ENCODE measurements around the gene MAGEA6.
"Not testable (repeated sequence)": the region's sequence is repeated elsewhere in the genome, so short reads cannot be mapped to it uniquely, and the experiment has no call there.

The MAGEA6 gene, protein sequence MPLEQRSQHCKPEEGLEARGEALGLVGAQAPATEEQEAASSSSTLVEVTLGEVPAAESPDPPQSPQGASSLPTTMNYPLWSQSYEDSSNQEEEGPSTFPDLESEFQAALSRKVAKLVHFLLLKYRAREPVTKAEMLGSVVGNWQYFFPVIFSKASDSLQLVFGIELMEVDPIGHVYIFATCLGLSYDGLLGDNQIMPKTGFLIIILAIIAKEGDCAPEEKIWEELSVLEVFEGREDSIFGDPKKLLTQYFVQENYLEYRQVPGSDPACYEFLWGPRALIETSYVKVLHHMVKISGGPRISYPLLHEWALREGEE

DNA sequence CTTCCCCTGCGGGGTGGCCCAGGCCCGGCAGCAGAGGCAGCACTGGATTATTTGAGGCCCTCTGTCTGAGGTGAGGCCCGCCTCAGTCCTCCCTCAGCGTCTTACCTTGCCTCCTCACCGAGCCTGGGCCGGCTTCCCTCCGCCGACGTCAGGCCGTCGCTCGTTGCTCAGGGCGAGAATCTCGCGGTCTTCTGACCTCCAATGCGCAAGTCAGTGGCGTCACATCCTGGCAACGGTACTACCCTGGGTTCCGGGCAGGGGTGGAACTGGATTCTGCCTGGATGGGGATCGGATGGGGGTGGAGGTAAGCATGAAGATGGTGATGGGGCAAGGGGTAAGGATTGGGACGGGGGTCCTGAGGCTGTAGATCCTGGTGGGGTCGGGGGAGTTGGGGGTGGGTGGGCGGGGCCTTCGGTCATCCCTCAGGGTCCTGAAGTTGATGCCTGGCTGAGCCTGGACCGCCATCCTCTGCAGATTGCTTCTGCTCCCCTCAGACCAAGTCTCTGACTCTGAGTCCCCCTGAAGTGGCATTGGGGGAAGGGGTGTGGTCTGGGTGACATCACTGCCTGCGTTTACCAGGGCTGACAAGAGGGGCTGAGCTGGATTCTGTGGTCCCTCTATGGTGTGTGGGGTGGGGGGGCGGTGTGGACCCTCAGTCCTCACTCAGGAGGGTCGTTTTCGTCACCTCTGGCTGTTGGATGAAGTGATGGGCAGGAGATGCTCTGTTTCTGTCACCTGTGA lies at the start of gene MAGEA6:
Gene MAGEA6 (minus strand): TSS at position 141 of the 741 bp plus-strand sequence. CDS start 2,039 bp downstream, outside the sequence.
- DNase-seq (ENCODE audit: low read depth), result not testable (repeated sequence)

- no peak for DNase-seq (ENCODE audit: low read depth)
These were observed 49.8 kb upstream of the MAGEA6 start for GRCh38 chrX:152819266-152819665.

- no peak for DNase-seq (ENCODE audit: low read depth)
These were observed 48.9 kb upstream of the MAGEA6 start for GRCh38 chrX:152818356-152818755.

GRCh38 chrX:152817078-152817764 lies 47.7 kb upstream of the MAGEA6 start:
- no peak for DNase-seq (ENCODE audit: low read depth)

GRCh38 chrX:152814048-152814447 lies 44.6 kb upstream of the MAGEA6 start:
- DNase-seq (ENCODE audit: low read depth), result no peak

DNA sequence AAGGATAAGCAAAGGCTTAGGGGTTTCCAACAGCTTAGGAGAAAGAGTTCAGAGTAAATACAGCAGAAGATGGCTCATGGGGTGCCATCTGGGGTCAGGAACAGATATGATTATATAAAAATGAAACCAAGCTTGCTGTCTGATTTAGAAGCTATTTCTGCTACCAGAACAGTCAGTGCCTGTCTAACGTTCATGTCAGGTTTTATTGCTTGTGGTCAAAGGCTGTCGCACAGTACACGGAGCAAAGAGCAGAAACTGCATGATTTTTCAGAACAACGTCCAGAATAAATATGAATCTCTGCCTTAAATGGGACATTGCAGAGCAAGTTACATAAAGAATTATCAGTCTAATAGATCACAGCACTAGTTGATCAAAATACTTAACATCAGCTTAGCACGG lies 43.7 kb upstream of the MAGEA6 start:
- DNase-seq (ENCODE audit: low read depth), result no peak

DNA sequence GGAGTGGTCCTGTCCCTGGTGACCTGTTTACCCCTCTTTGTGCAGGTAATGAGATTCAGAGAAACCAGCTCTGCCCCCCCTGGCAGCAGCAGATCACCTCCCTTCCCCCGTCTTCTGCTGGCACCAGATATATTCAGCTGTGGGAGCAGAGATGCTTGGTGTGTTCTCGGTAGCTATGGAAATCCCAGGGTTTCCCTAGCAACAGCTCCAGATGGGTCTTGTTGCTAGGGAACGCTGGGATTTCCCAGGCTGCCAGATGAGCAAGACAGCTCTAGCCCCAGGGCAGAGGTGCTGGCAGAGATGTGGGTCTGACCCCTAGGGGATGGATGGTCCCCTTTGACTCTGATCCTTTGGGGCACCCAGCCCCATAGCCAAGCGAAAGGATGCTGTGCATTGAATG lies 40.9 kb upstream of the MAGEA6 start:
- DNase-seq (ENCODE audit: low read depth), result no peak

DNA sequence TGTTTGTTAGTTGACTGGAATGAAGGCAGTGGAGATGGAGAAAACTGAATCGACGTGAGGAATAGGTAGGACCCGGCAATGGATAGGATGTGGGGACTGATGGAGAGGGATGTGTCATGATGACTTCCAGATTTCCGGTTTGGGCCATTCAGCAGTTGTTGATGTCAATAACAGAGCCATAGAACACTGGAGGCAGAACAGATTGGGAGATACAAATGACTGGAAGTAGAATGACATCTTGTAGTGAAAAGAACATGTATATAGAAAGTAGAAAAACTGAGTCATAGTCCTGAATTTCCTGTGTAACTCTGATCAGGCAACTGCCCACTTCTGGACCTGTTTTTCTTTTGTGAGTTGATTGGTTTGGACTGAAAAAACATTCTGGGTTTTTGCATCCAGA lies 36.5 kb upstream of the MAGEA6 start:
- no peak for DNase-seq (ENCODE audit: low read depth)

DNA sequence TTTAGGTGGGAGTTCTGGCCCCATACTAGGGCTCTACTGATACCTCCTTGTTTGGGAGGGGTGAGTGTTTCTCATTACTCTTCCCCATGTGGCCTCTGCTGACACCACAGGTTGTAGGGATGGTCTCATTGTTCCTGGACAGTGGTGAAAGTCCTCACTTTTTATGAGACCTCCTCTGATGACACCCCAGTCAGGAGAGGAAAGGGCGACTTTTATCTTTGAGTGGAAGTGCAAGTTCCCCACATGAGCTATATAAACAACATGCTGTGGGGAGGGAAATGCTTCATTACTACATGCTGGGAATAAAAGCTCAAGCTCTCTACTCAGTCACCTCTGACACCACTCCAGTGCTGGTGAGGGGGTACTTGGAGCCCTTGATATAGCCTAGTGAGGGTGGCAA lies 29.5 kb upstream of the MAGEA6 start:
- DNase-seq (ENCODE audit: low read depth), result no peak

DNA sequence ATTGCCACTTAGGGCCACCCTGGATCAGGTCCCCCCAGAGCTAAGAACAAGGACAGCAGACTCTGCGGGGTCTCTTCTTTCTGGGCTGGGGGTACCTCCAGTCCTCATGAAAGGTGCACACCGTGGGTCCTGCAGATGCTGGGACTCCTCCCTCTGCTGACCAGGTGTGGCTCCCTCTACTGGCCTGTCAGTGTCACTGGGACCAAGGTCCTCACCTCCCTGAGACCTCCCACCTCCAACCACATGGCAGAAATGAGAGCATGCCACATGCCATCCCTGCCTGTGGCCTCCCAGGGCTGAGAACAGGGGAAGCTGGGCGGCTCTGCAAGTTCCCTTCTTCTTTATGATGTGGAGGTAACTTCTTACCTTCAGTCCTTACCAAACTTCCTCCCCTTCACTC lies 17.6 kb upstream of the MAGEA6 start:
- not testable (repeated sequence) for DNase-seq (ENCODE audit: low read depth)

DNA sequence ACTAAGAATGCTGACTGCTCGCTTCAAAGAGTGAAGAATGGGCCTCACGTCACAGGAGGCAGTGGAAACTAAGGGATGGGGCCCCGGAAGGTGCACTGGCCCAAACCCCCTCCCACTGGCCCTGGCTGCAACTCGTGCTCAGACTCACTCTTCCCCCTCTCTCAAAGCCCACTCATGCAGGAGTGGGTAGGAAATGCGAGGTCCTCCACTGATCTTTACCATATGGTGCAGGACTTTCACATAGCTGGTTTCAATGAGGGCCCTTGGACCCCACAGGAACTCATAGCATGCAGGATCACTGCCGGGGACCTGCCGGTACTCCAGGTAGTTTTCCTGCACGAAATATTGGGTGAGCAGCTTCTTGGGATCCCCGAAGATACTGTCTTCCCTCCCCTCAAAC lies 2.9 kb downstream of the MAGEA6 start:
- DNase-seq (ENCODE audit: low read depth), result not testable (repeated sequence)

- DNase-seq (ENCODE audit: low read depth), result not testable (repeated sequence)
These were observed 7.9 kb downstream of the MAGEA6 start for GRCh38 chrX:152761582-152761981.

GRCh38 chrX:152759544-152759943 lies 9.9 kb downstream of the MAGEA6 start:
- DNase-seq (ENCODE audit: low read depth), result not testable (repeated sequence)

DNA sequence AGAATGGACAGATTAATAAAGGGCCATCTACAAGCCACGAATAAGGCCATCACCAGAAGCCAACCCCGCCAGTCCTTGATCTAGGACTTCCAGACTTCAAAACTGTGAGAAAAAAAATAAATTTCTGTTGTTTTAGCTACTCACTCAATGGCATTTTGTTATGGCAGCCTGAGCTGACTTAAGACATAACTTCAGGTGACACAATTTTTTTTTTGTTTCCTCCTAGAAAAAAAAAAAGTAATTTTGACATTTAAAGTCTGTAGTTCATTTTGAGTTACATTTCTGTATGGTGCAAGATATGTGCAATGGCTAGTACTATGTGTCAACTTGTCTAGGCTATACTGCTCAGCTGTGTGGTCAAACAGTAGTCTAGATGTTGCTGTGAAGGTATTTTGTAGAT lies 10.6 kb downstream of the MAGEA6 start, which contains the start of gene CSAG3:
Gene CSAG3 (plus strand): TSS at position 301 of the 400 bp plus-strand sequence.
- not testable (repeated sequence) for DNase-seq (ENCODE audit: low read depth)

DNA sequence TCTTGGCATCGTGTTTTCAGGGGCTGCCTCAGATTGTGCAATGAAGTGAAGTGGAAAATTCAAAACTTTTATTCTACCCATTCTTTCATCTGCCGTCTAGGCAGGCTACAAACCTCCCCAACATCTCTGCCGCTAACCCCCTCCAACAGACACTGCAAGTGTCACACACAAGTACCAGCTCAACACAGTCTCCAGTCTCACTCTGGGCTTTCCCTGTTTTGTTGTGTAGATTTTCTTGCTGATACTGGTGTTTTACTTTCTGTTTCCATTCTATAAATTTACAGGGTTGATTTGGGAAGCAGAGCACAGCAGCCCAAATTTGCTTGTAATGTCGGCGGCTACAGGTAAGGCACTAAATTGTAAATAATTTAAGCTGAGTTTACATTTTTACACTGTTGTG lies 14.6 kb downstream of the MAGEA6 start:
- not testable (repeated sequence) for DNase-seq (ENCODE audit: low read depth)

DNA sequence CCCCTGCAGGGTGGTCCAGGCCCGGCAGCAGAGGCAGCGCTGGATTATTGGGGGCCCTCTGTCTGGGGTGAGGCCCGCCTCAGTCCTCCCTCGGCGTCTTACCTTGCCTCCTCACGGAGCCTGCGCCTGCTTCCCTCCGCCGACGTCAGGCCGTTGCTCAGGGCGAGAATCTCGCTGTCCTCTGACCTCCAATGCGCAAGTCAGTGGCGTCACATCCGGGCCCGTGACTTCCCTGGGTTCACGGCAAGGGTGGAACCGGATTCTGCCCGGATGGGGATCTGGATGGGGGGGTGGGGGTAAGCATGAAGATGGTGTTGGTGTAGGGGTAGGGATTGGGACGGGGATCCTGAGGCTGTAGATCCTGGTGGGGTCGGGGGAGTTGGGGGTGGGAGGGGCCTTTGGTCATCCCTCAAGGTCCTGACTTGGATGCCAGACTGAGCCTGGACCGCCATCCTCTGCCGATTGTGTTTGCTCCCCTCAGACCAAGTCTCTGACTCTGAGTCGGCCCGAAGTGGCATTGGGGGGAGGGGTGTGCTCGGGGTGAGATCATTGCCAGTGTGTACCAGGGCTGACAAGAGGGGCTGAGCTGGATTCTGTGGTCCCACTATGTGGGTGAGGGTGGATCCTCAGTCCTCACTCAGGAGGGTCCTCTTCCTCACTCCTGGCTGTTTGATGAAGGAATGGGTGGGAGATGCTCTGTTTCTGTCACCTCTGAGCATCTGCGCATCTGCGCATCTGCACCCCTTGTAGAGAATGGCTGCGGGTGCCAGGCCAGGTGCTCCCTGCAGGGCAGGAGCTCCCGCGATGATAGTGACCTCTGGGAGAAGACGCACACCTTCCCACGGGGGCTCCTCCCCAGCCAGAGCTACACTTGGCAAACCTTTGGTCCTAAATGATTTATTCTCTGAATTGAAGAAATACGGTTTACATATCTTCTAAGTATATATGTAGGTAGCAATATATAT lies 15.5 kb downstream of the MAGEA6 start, which contains the start of gene MAGEA2:
Gene MAGEA2 (minus strand): TSS at position 157 of the 965 bp plus-strand sequence. CDS start 2,479 bp downstream, outside the sequence.
- not testable (repeated sequence) for DNase-seq (ENCODE audit: low read depth)

DNA sequence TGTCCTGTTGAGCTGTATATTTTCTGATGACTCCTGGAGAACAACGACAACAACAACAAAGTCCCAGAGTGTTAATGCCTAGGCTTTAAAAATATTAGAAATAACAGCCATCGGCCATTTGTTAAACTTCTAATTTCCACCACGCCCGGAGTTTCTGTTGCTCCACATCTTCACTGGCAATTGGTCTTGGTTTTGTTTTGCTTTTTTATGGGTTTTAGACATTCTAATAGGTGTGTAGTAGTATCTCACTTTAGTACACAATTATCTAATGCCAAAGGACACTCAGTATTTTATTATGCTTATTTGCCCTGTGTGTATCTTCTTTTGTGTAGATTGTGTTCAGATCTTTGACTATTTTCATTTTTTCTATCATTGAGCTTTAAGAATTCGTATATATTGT lies 30.9 kb downstream of the MAGEA6 start:
- DNase-seq (ENCODE audit: low read depth), result no peak

GRCh38 chrX:152736528-152736927 lies 33.0 kb downstream of the MAGEA6 start:
- DNase-seq (ENCODE audit: low read depth), result not testable (repeated sequence)

GRCh38 chrX:152735860-152736511 lies 33.5 kb downstream of the MAGEA6 start:
- DNase-seq (ENCODE audit: low read depth), result no peak

DNA sequence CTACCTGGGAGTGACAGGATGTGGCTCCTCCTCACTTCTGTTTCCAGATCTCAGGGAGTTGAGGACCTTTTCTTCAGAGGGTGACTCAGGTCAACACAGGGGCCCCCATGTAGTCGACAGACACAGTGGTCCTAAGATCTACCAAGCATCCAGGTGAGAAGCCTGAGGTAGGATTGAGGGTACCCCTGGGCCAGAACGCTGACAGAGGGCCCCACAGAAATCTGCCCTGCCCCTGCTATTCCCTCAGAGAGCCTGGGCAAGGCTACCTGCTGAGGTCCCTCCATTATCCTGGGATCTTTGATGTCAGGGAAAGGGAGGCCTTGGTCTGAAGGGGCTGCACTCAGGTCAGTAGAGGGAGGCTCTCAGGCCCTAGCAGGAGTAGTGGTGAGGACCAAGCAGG lies 34.4 kb downstream of the MAGEA6 start:
- DNase-seq (ENCODE audit: low read depth), result no peak
